ENCODE results near the gene RFC2.

Gene RFC2

GRCh38 chr7:74246497-74246896, 7.7 kb downstream of the RFC2 start:
- Histone ChIP-seq H3K27ac (ENCODE audit: low read depth, low read length) (no peak overlapping the region), H3K27me3 (ENCODE audit: insufficient read depth, low read length) (no peaks in the 10 kb centered on the region), H3K4me1 (ENCODE audit: control insufficient read depth, insufficient read depth, low read length, unreplicated experiment) (no peaks in the 10 kb centered on the region), H3K4me3 (ENCODE audit: low read depth, low read length) (no peak overlapping the region), H3K36me3 (ENCODE audit: insufficient read depth, low read length) (peaks cover 26% of the 10 kb centered on the region), H2AFZ (ENCODE audit: low read length, unreplicated experiment) (no peak overlapping the region), H3K79me2 (ENCODE audit: control insufficient read depth, insufficient read depth, low read length, unreplicated experiment) (no peaks in the 10 kb centered on the region)

- H2AFZ ChIP-seq (ENCODE audit: low read length, unreplicated experiment): no peak overlapping the region
- H3K27ac ChIP-seq (ENCODE audit: low read depth, low read length): no peak overlapping the region
- no peak overlapping the region for H3K4me3 ChIP-seq (ENCODE audit: low read depth, low read length)
- H3K27me3 ChIP-seq (ENCODE audit: insufficient read depth, low read length): no peaks in the 10 kb centered on the region
- H3K4me1 ChIP-seq (ENCODE audit: control insufficient read depth, insufficient read depth, low read length, unreplicated experiment): no peaks in the 10 kb centered on the region
- H3K36me3 ChIP-seq (ENCODE audit: insufficient read depth, low read length): peaks cover 22% of the 10 kb centered on the region
- H3K79me2 ChIP-seq (ENCODE audit: control insufficient read depth, insufficient read depth, low read length, unreplicated experiment): no peaks in the 10 kb centered on the region
These were observed 12.1 kb downstream of the RFC2 start for GRCh38 chr7:74242122-74242443.

- H3K27me3 ChIP-seq (ENCODE audit: insufficient read depth, low read length): no peaks in the 10 kb centered on the region
- no peak overlapping the region for H3K4me3 ChIP-seq (ENCODE audit: low read depth, low read length)
- no peaks in the 10 kb centered on the region for H3K79me2 ChIP-seq (ENCODE audit: control insufficient read depth, insufficient read depth, low read length, unreplicated experiment)
- peaks cover 22% of the 10 kb centered on the region; the same call in 1 of the 2 replicates for H3K36me3 ChIP-seq (ENCODE audit: insufficient read depth, low read length)
- no peak overlapping the region for H2AFZ ChIP-seq (ENCODE audit: low read length, unreplicated experiment)
- no peaks in the 10 kb centered on the region for H3K4me1 ChIP-seq (ENCODE audit: control insufficient read depth, insufficient read depth, low read length, unreplicated experiment)
- no peak overlapping the region for H3K27ac ChIP-seq (ENCODE audit: low read depth, low read length)
These were observed 13.7 kb downstream of the RFC2 start for GRCh38 chr7:74240482-74240881.

GRCh38 chr7:74236284-74236683, 17.9 kb downstream of the RFC2 start:
- H3K4me3 ChIP-seq (ENCODE audit: low read depth, low read length): no peak overlapping the region
- no peaks in the 10 kb centered on the region for H3K4me1 ChIP-seq (ENCODE audit: control insufficient read depth, insufficient read depth, low read length, unreplicated experiment)
- no peaks in the 10 kb centered on the region for H3K79me2 ChIP-seq (ENCODE audit: control insufficient read depth, insufficient read depth, low read length, unreplicated experiment)
- H3K36me3 ChIP-seq (ENCODE audit: insufficient read depth, low read length): peaks cover 23% of the 10 kb centered on the region
- no peaks in the 10 kb centered on the region for H3K27me3 ChIP-seq (ENCODE audit: insufficient read depth, low read length)
- H3K27ac ChIP-seq (ENCODE audit: low read depth, low read length): no peak overlapping the region
- H2AFZ ChIP-seq (ENCODE audit: low read length, unreplicated experiment): no peak overlapping the region

- Histone ChIP-seq H3K36me3 (ENCODE audit: insufficient read depth, low read length) (peaks cover 23% of the 10 kb centered on the region), H3K27ac (ENCODE audit: low read depth, low read length) (no peak overlapping the region), H2AFZ (ENCODE audit: low read length, unreplicated experiment) (no peak overlapping the region), H3K79me2 (ENCODE audit: control insufficient read depth, insufficient read depth, low read length, unreplicated experiment) (no peaks in the 10 kb centered on the region), H3K4me1 (ENCODE audit: control insufficient read depth, insufficient read depth, low read length, unreplicated experiment) (no peaks in the 10 kb centered on the region), H3K4me3 (ENCODE audit: low read depth, low read length) (no peak overlapping the region), H3K27me3 (ENCODE audit: insufficient read depth, low read length) (no peaks in the 10 kb centered on the region)
These were observed 18.5 kb downstream of the RFC2 start for GRCh38 chr7:74235518-74236268.

GRCh38 chr7:74233655-74234285, 20.4 kb downstream of the RFC2 start:
- peaks cover 24% of the 10 kb centered on the region for H3K36me3 ChIP-seq (ENCODE audit: insufficient read depth, low read length)
- H3K79me2 ChIP-seq (ENCODE audit: control insufficient read depth, insufficient read depth, low read length, unreplicated experiment): no peaks in the 10 kb centered on the region
- H3K4me3 ChIP-seq (ENCODE audit: low read depth, low read length): no peak overlapping the region
- no peak overlapping the region for H2AFZ ChIP-seq (ENCODE audit: low read length, unreplicated experiment)
- H3K27me3 ChIP-seq (ENCODE audit: insufficient read depth, low read length): no peaks in the 10 kb centered on the region
- peaks cover 8% of the 10 kb centered on the region for H3K4me1 ChIP-seq (ENCODE audit: control insufficient read depth, insufficient read depth, low read length, unreplicated experiment)
- H3K27ac ChIP-seq (ENCODE audit: low read depth, low read length): no peak overlapping the region

- Histone ChIP-seq H3K36me3 (ENCODE audit: insufficient read depth, low read length) (peaks cover 20% of the 10 kb centered on the region), H3K4me1 (ENCODE audit: control insufficient read depth, insufficient read depth, low read length, unreplicated experiment) (peaks cover 8% of the 10 kb centered on the region), H3K27me3 (ENCODE audit: insufficient read depth, low read length) (no peaks in the 10 kb centered on the region), H3K79me2 (ENCODE audit: control insufficient read depth, insufficient read depth, low read length, unreplicated experiment) (no peaks in the 10 kb centered on the region), H3K4me3 (ENCODE audit: low read depth, low read length) (no peak overlapping the region), H3K27ac (ENCODE audit: low read depth, low read length) (no peak overlapping the region), H2AFZ (ENCODE audit: low read length, unreplicated experiment) (no peak overlapping the region)
These were observed 23.0 kb downstream of the RFC2 start for GRCh38 chr7:74231232-74231590.

GRCh38 chr7:74230446-74231231, 23.6 kb downstream of the RFC2 start:
- Histone ChIP-seq H3K4me3 (ENCODE audit: low read depth, low read length) (no peak overlapping the region), H3K4me1 (ENCODE audit: control insufficient read depth, insufficient read depth, low read length, unreplicated experiment) (peaks cover 8% of the 10 kb centered on the region), H3K36me3 (ENCODE audit: insufficient read depth, low read length) (peaks cover 18% of the 10 kb centered on the region), H3K27ac (ENCODE audit: low read depth, low read length) (no peak overlapping the region), H2AFZ (ENCODE audit: low read length, unreplicated experiment) (no peak overlapping the region), H3K27me3 (ENCODE audit: insufficient read depth, low read length) (no peaks in the 10 kb centered on the region), H3K79me2 (ENCODE audit: control insufficient read depth, insufficient read depth, low read length, unreplicated experiment) (no peaks in the 10 kb centered on the region)

- H3K36me3 ChIP-seq (ENCODE audit: insufficient read depth, low read length): peaks cover 14% of the 10 kb centered on the region
- no peak overlapping the region for H3K27ac ChIP-seq (ENCODE audit: low read depth, low read length)
- H3K27me3 ChIP-seq (ENCODE audit: insufficient read depth, low read length): no peaks in the 10 kb centered on the region
- no peak overlapping the region for H2AFZ ChIP-seq (ENCODE audit: low read length, unreplicated experiment)
- H3K4me3 ChIP-seq (ENCODE audit: low read depth, low read length): no peak overlapping the region
- H3K4me1 ChIP-seq (ENCODE audit: control insufficient read depth, insufficient read depth, low read length, unreplicated experiment): peaks cover 8% of the 10 kb centered on the region
- H3K79me2 ChIP-seq (ENCODE audit: control insufficient read depth, insufficient read depth, low read length, unreplicated experiment): no peaks in the 10 kb centered on the region
These were observed 25.0 kb downstream of the RFC2 start for GRCh38 chr7:74228951-74229900.

GRCh38 chr7:74226633-74227032, 27.6 kb downstream of the RFC2 start:
- H3K79me2 ChIP-seq (ENCODE audit: control insufficient read depth, insufficient read depth, low read length, unreplicated experiment): no peaks in the 10 kb centered on the region
- H3K36me3 ChIP-seq (ENCODE audit: insufficient read depth, low read length): 0 out of 2 replicates have a peak, but pooled peaks cover 4% of the 10 kb centered on the region
- H3K27me3 ChIP-seq (ENCODE audit: insufficient read depth, low read length): no peaks in the 10 kb centered on the region
- H3K27ac ChIP-seq (ENCODE audit: low read depth, low read length): no peak overlapping the region
- peaks cover 8% of the 10 kb centered on the region for H3K4me1 ChIP-seq (ENCODE audit: control insufficient read depth, insufficient read depth, low read length, unreplicated experiment)
- H3K4me3 ChIP-seq (ENCODE audit: low read depth, low read length): no peak overlapping the region
- H2AFZ ChIP-seq (ENCODE audit: low read length, unreplicated experiment): no peak overlapping the region
